Effector CD4-positive, alpha-beta T cell (primary cell): ENCODE results near the gene FUBP1.
"Not testable (repeated sequence)": the region's sequence is repeated elsewhere in the genome, so short reads cannot be mapped to it uniquely, and the experiment has no call there.

Experiments
- DNase-seq: peaks from one replicate; pipeline ENCODE4 v3.0.0-alpha.2; 2020

The FUBP1 gene

DNA sequence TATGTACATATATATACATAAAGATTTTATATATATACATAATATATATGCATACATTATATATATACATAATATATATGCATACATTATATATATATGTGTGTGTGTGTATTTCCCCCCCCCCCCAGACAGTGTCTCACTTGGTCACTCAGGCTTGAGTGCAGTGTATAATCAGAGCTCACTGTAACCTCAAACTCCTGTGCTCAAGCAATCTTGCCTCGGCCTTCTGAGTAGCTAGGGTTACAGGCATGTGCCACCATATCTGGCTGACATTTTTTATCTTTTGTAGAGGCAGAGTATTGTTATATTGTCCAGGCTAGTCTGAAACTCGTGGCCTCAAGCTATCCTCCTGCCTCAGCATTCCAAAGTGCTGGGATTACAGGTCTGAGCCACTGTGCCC is 9.0 kb upstream of the FUBP1 start:
- no peak for DNase-seq

DNA sequence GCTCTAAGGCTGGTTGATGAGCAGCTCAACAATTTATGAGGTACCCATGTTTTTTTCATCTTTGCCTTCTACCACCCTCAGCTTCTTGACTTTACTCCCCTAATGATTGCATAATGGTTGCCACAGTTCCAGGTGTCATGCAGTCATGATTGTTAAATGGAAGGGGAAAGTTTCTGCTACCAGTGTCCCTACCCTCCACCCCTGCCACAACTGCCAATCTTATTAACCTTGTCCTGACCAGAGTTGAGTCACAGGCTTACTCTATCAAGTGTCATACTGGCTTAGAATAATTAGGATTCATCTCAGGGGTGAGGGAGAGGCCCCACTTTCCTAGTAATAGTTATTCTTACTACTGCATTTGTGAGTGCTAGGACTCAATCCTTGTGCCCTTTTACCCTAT is 7.9 kb upstream of the FUBP1 start:
- no peak for DNase-seq

GRCh38 chr1:77984629-77985028 is 5.8 kb upstream of the FUBP1 start:
- no peak for DNase-seq

- DNase-seq, result no peak
Observed at GRCh38 chr1:77983997-77984355, 5.1 kb upstream of the FUBP1 start.

DNA sequence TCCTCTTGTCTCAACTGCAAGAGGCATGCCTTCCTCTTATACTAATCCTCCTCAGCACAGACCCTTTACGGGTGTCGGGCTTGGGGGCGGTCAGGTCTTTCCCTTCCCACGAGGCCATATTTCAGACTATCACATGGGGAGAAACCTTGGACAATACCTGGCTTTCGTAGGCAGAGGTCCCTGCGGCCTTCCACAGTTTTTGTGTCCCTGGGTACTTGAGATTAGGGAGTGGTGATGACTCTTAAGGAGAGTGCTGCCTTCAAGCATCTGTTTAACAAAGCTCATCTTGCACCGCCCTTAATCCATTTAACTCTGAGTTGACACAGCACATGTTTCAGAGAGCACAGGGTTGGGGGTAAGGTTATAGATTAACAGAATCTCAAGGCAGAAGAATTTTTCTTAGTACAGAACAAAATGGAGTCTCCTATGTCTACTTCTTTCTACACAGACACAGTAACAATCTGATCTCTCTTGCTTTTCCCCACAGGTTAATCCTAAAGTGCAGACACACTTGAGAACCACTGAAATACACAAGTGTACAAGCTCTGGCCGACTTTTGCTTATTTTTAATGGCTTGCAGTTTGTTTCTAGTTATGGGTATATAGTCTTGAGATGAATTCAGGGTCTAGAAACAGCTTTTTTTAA is 4.6 kb upstream of the FUBP1 start:
- DNase-seq, result not testable (repeated sequence)

DNA sequence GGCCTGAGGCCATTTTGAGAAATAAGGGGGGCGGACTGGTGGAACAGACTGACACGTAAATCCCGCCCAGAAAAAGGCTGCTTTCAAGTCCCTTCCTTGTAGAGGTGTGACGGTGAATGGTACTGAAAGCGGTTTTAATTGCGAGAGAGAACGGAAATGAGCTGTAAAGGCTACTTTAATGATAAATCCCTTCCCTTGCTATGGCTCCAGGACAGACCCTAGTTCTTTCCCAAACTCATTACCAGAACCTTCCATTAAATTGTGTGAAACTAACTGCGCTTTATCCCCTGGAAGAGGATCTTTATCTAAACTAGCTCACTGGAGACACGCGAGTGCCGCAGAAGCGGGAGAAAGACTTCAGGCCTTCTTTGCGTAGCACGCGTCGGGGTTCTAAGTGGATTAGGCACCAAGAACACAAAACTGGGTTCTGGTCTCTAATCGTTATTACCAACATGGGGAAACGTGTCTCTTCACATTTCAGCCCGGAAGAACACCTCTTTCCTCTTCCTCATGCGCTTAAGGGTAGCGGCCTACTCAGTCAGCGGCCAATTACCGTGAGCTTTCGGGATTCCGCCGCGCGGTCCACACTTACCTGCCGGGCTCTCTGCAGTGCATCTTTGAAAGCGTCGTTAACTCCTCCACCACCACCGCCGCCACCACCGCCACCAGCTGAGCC is 441 bp downstream of the FUBP1 start:
- peak; percentile 77 for DNase-seq

DNA sequence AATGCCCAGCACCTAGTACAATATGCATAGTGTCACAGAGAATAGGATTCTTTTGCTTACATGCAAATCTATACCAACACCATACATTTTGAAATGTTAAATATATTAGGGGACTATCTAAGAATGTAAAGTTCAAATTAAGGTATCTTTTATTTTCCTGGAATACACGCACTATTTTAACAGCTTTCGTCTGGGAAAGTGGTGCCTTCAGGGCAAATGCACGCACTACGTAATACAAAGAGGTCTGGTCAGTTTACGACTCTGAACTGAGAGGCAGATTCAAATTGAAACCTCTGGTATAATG is 931 bp downstream of the FUBP1 start:
- DNase-seq, result no peak

DNA sequence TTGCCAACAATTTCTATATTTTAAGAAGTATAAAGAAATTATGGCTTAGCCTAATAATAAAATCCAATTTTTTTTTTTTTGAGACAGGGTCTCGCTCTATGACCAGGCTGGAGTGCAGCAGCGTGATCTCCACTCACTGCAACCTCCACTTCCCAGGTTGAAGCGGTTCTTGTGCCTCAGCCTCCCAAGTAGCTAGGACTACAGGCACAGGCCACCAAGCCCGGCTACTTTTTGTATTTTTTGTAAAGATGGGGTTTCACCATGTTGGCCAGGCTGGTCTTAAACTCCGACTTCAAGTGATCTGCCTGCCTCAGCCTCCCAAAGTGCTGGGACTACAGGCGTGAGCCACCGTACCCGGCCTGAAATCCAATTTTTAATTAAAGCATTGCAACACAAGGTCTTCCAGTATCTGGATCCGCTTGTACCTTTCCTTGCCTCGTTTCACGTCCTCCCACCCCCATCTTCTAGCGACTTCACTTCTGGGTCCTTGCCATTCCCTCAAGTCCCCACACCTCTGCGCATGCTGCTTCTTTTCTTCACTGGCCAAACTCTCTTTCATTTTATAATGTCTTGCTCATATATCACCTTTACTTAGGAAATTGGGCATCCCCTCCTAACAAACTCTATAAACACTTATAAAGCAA is 2.3 kb downstream of the FUBP1 start:
- DNase-seq, result no peak

DNA sequence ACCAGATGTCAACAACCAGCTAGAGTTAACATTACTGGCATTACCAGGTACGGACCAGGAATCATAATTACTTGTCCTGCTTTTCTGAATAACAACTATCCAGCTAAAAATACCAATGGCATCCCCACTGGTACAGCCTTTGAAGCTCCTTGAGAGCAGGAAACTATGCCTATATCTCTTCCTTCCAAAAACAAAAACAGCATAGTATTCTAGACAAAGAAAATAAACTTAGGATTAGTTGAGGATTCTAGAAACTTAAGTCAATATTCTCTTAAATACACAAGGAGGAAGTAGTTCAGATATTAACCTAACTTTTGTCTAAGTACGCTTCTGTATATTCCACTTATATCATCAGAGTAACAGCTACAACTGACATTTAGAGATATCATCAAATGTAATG is 3.0 kb downstream of the FUBP1 start:
- DNase-seq, result no peak

DNA sequence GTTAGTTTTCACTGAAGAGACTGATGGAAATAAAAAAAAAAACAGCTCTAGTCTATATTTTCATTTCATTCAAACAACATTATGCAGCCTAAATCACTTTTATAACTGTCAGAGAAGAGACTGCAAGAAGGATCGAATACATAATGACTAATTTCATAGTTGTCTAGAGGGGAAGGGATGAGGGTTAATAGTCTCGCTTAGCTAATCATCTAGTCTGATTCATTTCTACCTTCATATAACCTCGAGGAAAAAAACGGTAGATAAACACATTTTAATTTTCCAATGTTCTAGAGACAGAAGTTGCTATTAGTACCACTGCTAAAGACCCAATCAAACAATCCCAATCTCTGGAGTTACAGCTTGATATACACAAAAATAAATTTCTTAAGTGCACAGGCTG is 3.5 kb downstream of the FUBP1 start:
- no peak for DNase-seq

GRCh38 chr1:77972080-77972479 is 6.8 kb downstream of the FUBP1 start:
- no peak for DNase-seq

- no peak for DNase-seq
Observed at GRCh38 chr1:77970192-77970591, 8.7 kb downstream of the FUBP1 start.

GRCh38 chr1:77966291-77966690 is 12.6 kb downstream of the FUBP1 start:
- no peak for DNase-seq

DNA sequence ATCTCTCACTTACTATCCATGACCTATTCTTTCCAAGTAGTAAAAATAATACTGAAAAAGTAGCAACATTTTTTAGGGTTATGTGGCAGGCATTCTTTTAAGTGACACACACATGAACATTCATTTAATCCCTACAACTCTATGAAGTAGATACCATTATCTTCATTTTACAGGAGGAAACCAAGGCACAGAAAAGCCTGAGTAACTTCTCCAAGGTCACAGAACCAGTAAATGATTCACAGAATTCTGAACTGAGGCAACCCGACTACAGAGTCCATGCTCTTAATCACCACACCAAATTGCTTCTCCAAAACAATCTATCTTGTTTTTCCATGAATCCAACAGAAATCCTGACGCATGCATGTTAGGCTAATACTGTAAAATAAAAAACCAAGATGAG is 17.5 kb downstream of the FUBP1 start:
- DNase-seq, result no peak

DNA sequence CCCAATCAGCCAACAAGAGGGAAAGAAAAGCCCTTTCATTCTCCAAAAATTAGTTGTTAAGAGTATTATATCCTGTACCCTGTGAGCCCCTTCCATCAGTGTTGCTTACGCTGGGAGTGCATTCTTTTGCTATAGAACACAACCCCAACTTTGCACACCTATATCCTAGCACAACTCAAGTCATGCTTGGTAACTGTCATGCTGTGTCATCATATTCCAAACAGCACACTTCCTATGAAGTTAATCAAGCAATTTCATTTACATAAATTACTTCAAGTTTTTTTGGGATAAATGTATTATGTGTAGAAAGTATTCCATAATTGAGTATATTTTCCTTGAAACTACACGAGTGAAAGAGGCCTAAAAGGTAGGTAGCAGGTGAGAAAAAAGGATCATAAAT is 20.0 kb downstream of the FUBP1 start:
- DNase-seq, result no peak

GRCh38 chr1:77958391-77958790 is 20.5 kb downstream of the FUBP1 start:
- no peak for DNase-seq

DNA sequence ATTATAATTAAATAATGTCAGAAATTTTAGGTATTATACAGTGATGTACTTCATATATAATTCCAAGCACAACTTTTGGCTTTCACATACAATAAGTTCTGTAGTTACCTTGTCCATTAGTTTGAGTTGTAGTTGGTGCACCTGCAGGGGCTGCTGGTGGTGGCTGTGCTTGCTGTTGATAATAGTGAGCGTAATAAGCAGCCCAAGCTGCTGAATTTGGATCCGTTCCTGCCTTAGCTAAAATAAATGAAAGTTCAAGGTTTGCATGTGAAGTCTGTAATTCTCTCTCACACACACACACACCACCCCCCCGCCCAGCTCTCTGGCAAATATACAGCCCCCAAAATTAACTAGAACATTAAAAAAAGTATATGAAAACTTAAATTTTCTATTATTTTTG is 22.4 kb downstream of the FUBP1 start:
- no peak for DNase-seq

GRCh38 chr1:77955709-77956108 is 23.2 kb downstream of the FUBP1 start:
- DNase-seq, result no peak

DNA sequence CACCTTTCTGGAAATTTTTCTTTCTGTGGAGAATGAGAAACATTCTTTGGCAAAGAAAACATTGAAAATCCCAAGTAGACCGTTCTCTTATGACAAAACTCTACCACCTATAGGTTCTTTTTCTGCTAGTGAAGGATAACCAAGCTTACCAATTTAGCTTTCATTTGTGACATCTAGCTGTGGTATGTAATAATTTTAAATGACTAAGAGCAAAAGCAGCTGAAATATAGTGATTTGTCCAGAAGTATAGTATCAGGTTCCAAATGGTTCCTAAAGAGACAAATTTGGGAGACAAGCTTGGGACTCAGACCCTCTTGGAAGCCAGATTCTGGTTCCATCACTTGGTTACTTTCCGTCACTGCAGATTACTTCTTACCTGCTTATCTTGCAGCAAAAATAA is 24.4 kb downstream of the FUBP1 start:
- no peak for DNase-seq

DNA sequence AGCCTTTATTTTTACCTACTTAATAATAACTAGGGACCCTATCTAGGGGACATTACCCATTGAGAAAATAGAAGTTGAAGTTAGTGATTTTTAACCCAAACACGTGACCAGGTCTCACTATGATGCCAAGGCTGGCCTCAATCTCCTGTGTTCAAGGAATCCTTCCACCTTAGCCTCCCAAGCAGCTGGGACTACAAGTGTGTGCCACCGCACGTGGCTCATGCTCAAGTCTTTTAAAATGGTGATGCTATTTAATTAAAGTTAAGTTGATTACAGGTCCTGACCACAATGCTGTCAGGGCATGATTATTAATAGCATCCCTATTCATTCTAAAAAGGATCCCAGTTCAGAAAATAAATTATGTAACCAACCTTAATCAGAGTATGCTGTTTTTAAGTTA is 25.0 kb downstream of the FUBP1 start:
- no peak for DNase-seq

GRCh38 chr1:77951328-77951727 is 27.5 kb downstream of the FUBP1 start:
- DNase-seq, result no peak

DNA sequence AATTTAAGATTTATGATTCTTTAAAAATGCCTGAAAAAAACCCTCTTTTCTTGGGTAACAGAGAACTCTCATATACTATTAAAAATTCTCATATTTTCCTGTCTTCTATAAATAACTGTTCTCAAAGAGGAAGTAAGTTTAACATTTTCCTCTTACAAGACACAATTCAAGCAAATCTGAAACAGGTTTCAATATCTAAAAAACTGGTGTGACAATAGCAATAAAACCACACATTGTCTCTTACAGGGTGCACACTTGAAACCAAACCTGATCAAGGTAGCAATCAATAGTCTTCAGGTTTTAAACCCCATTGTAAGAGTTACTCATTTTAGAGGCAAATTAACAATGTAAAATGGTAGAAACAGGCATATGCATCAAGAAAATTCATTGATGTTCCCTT is 28.0 kb downstream of the FUBP1 start:
- DNase-seq, result no peak

GRCh38 chr1:77948841-77949424 is 29.9 kb downstream of the FUBP1 start:
- no peak for DNase-seq

GRCh38 chr1:77945345-77945744 is 33.5 kb downstream of the FUBP1 start:
- no peak for DNase-seq
